Psoas muscle (tissue), 8 donors: ENCODE data around the gene GFPT1. TPM values are rescaled to one million over a fixed set of nuclear protein-coding genes. Genes with fewer than 3 reads are reported as not detected.

Source experiments
- ATAC-seq, 4 donors: fragments of 200-7000 bp; cut with Tn5 transposase; one replicate each; pipeline ENCODE4 v1.9.1; 2020; ENCODE audit warnings: moderate library complexity in 3 of 4, mild to moderate bottlenecking in 2 of 4
- DNase-seq, 2 donors: peaks; one replicate each; pipeline ENCODE4 v3.0.0-alpha.2; 2020
- H3K27ac ChIP-seq: fragments of 200-600 bp; one replicate; pipeline ENCODE4 v1.8.0; 2022
- H3K27me3 ChIP-seq, 3 donors: fragments of 200-600 bp in 1 of 3; one replicate each; pipeline versions ENCODE4 v1.6.1 to v1.8.0; 2013 to 2022; ENCODE audit warnings: low read length in 2 of 3, mild to moderate bottlenecking in 2 of 3, moderate library complexity in 1 of 3; ENCODE audit not compliant: insufficient read depth in 3 of 3
- H3K36me3 ChIP-seq, 2 donors: fragments of 200-600 bp in 1 of 2; one replicate each; pipeline versions ENCODE4 v1.6.1 to v1.8.0; 2013 to 2022; ENCODE audit warnings: low read depth in 1 of 2, mild to moderate bottlenecking in 1 of 2, moderate library complexity in 1 of 2; ENCODE audit not compliant: insufficient read depth in 1 of 2
- H3K4me1 ChIP-seq: fragments of 200-600 bp; one replicate; pipeline ENCODE4 v1.8.0; 2022
- H3K4me3 ChIP-seq: fragments of 200-600 bp; one replicate; pipeline ENCODE4 v1.8.0; 2022; ENCODE audit warnings: mild to moderate bottlenecking
- H3K9me3 ChIP-seq: fragments of 200-600 bp; one replicate; pipeline ENCODE4 v1.8.0; 2022
- CTCF ChIP-seq: fragments of 200-600 bp; IDR thresholded peaks from one replicate; pipeline ENCODE4 v1.8.0; 2022; ENCODE audit warnings: antibody characterized with exemption
- WGBS, 3 donors: extraction: QIAGEN DNeasy Blood & Tissue Kit; methylation state at CpG; one replicate each; pipeline versions ENCODE4 v1.1.6 to v1.1.7; 2013; 5-methylcytosine and 5-hydroxymethylcytosine counted together
- intact Hi-C, 2 donors: fragments of 100-400 bp; cut with DNase I; formaldehyde crosslinking; loops; one replicate each; pipeline versions ENCODE4 v1.11.0 to v1.14.2; 2022
- polyA plus RNA-seq, 3 donors: library from polyadenylated mRNA; stranded (reverse); fragments of 200-250 nt; gene quantifications; one replicate each; pipeline ENCODE4 v1.2.3, GENCODE V29; 2013
- total RNA-seq, 4 donors: library from RNA; stranded (reverse); fragmentation: NEBNext Ultra II Directional in 2 of 4; extraction: Animal tissue kit (Norgen Biotek cat#: 25700) in 2 of 4; gene quantifications; one replicate each; pipeline versions ENCODE4 v1.2.1 to v1.2.4, GENCODE V29; 2021 to 2023
- donor health status: healthy with polysubstance abuse.
- donor health status: DM: no; HTN: no; CAD: no; lungs with moderate emphysema.
- donor health status: Bipolar disorder and iron deficiency.
- donor health status: healthy.
- donor health status: DM: yes; HTN: yes; CAD: no.
- donor health status: DM: no; HTN: no; CAD: no.
- donor health status: DM: no; HTN: no; CAD: no.
- donor health status: DM: yes; HTN: yes; CAD: no.

GFPT1 gene
- total and polyA plus RNA-seq, 7 donors: 5.7 to 34.5 (median 19.8) TPM

GRCh38 chr2:69386360-69386759 lies 667 bp downstream of the GFPT1 start:
- Histone ChIP-seq H3K36me3 (no peaks in the 10 kb centered on the region), H3K9me3 (no peaks in the 10 kb centered on the region), H3K27ac (peak overlapping the region; percentile 66), H3K27me3 (no peaks in the 10 kb centered on the region), H3K4me3 (peak overlapping the region; percentile 91), H3K4me1 (peaks cover 9% of the 10 kb centered on the region)
- intact Hi-C loops: no loop called here
- TF ChIP-seq CTCF: no peak
- DNase-seq: no peak
- 6 to 10% (median 8%) methylated on average over 6 of the region's 6 CpGs for WGBS, 3 donors
- no peak for ATAC-seq

DNA sequence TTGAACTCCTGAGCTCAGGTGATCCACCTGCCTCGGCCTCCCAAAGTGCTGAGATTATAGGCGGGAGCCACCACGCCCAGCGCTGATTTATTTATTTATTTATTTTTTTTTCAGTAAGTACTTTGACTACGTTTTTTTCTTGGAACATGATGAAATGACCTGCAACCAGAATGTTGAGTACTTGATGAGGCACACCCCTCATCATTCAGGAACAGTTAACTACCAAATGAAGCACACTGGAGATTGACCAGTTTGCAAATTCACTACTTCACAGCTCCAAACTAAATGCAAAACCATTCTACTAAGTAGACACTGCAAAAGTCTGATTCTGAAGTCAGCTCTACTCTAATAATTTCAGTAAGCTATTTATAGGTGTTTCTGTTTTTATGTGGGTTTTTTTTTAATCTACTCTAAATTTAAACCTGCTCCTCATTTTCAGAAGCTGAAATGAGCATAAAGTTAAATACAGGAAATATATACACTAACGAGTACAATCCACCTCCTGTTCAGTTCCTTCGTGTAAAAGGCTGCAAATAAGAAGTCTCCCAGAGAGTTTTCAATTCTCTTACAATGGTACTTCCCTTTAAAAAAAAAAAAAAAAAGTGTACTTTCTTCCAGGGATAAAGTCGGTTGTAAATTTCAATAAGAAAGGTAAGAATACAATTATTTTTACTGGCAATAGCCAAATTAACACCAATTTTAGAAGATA lies 1.4 kb downstream of the GFPT1 start:
- peaks cover 9% of the 10 kb centered on the region for H3K4me1 ChIP-seq
- no peak overlapping the region for H3K27ac ChIP-seq
- H3K27me3 ChIP-seq: no peaks in the 10 kb centered on the region
- no peak for TF ChIP-seq CTCF
- no peaks in the 10 kb centered on the region for H3K9me3 ChIP-seq
- WGBS, 3 donors: 56 to 67% (median 63%) methylated on average over 8 of the region's 8 CpGs
- H3K36me3 ChIP-seq: no peaks in the 10 kb centered on the region
- DNase-seq: no peak
- intact Hi-C loops: no loop called here
- H3K4me3 ChIP-seq: peak overlapping the region; percentile 91
- no peak for ATAC-seq

DNA sequence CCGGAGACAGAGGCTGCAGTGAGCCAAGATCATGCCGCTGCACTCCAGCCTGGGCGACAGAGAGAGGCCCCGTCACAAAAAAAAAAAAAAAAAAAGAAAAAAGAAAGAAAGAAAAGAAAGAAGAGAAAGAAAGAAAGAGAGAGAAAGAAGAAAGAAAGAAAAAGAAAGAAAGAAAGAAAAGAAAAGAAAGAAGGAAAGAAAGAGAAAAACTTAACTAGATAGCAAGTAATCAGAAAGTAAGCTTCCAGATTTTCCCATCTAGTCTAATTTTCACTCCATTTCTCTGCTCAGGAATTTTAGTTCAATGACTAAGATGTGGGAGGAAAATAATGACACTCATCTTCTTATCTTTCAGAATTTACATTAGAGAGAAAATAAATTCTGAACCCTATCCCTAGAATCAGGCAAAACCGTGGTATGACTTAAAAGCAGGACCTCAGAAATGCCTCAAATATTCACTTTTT lies 2.4 kb downstream of the GFPT1 start:
- Histone ChIP-seq H3K36me3 (no peaks in the 10 kb centered on the region), H3K27ac (no peak overlapping the region), H3K27me3 (no peaks in the 10 kb centered on the region), H3K4me3 (no peak overlapping the region), H3K4me1 (peaks cover 9% of the 10 kb centered on the region), H3K9me3 (no peaks in the 10 kb centered on the region)
- intact Hi-C loops: no loop called here
- no peak for TF ChIP-seq CTCF
- ATAC-seq: no peak
- WGBS, 3 donors: 93 to 95% (median 95%) methylated on average over 5 of the region's 5 CpGs
- no peak for DNase-seq

DNA sequence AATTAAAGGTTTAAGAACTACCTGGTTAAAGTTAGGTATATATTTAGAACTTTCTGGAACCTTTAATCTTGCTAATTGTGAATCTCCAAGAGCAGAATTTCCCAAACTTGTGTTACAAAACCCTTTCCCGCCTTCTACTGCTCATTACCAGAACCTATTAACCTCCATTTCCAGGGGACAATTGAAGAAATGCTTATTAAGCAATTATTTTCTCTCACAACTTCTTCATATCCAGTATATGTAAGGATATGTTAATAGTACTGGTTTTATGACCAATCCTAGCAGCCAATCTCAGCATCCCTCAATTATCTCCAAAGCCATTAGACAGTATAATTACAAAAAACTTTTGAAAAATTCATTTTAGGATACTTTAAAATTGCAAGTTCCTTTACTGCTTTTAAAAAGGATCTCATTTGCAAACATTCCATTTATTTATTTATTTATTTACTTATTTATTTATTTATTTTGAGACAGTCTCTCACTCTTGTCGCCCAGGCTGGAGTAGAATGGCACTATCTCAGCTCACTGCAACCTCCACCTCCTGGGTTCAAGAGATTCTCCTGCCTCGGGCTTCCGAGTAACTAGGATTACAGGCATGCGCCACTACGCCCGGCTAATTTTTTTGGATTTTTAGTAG lies 3.7 kb downstream of the GFPT1 start:
- no peaks in the 10 kb centered on the region for H3K27me3 ChIP-seq
- H3K4me1 ChIP-seq: peaks cover 9% of the 10 kb centered on the region
- no peak overlapping the region for H3K27ac ChIP-seq
- ATAC-seq: no peak
- no peak overlapping the region for H3K4me3 ChIP-seq
- no peaks in the 10 kb centered on the region for H3K9me3 ChIP-seq
- TF ChIP-seq CTCF: no peak
- 93 to 97% (median 97%) methylated on average over 7 of the region's 7 CpGs for WGBS, 3 donors
- H3K36me3 ChIP-seq: no peaks in the 10 kb centered on the region
- no peak for DNase-seq
- intact Hi-C loops: no loop called here
